Adrenal gland (tissue), 5 donors: ENCODE results near the gene SLC5A11.
"Not testable (repeated sequence)": the region's sequence is repeated elsewhere in the genome, so short reads cannot be mapped to it uniquely, and the experiment has no call there.

Experiments
- POLR2A ChIP-seq, 2 donors: fragments of 450-650 bp; IDR thresholded peaks; one replicate each; pipeline ENCODE4 v1.6.1; 2017; ENCODE audit warnings: antibody characterized with exemption in 2 of 2, mild to moderate bottlenecking in 2 of 2, moderate library complexity in 1 of 2
- TF ChIP-seq, protein P1 (sequence below), 6 experiments: fragments of 450-650 bp in 4 of 6; fragments of 200-600 bp in 2 of 6; sonication (generic) in 1 of 6; IDR thresholded peaks; 1 replicate in 5 of 6; 2 replicates in 1 of 6; pipeline versions ENCODE4 v1.5.1 to v1.8.0; 2016 to 2021; ENCODE audit warnings: antibody characterized with exemption in 6 of 6, mild to moderate bottlenecking in 2 of 6, moderate library complexity in 1 of 6
- donor health status: DM: no; HTN: no; CAD: no.

DNA sequence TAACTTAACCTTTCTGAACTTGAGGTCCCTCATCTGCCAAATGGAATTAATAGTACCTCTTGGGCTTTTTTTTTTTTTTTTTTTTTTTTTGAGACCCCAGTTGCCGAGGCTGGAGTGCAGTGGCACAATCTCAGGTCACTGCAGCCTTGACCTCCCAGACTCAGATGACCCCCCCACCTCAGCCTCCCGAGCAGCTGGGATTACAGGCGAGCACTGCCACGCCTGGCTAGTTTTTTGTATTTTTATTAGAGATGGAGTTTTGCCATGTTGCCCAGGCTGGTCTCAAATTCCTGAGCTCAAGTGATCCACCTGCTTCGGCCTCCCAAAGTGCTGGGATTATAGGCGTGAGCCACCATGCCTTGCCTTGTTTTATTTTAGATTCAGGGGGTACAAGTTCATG lies 33.0 kb upstream of the SLC5A11 start:
- TF ChIP-seq, protein P1, sequence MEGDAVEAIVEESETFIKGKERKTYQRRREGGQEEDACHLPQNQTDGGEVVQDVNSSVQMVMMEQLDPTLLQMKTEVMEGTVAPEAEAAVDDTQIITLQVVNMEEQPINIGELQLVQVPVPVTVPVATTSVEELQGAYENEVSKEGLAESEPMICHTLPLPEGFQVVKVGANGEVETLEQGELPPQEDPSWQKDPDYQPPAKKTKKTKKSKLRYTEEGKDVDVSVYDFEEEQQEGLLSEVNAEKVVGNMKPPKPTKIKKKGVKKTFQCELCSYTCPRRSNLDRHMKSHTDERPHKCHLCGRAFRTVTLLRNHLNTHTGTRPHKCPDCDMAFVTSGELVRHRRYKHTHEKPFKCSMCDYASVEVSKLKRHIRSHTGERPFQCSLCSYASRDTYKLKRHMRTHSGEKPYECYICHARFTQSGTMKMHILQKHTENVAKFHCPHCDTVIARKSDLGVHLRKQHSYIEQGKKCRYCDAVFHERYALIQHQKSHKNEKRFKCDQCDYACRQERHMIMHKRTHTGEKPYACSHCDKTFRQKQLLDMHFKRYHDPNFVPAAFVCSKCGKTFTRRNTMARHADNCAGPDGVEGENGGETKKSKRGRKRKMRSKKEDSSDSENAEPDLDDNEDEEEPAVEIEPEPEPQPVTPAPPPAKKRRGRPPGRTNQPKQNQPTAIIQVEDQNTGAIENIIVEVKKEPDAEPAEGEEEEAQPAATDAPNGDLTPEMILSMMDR (IDR thresholded peaks at IDR 0.05): not testable (repeated sequence)
- TF ChIP-seq POLR2A (IDR thresholded peaks at IDR 0.05): not testable (repeated sequence)
